GM12865 (cell line): ENCODE results near the gene IZUMO1.

Experiments
- DNase-seq: peaks from one replicate; pipeline ENCODE4 v3.0.0; 2010; ENCODE audit warnings: low read depth
- H3K4me3 ChIP-seq: 2 replicates; pipeline ENCODE4 v1.5.1; 2011; ENCODE audit warnings: mild to moderate bottlenecking, low read depth, low read length, control low read depth
- TF ChIP-seq, protein P1 (sequence below): IDR thresholded peaks from 2 replicates; pipeline ENCODE4 v1.5.1; 2011; ENCODE audit warnings: low read length, control low read depth, low read depth, inconsistent platforms; ENCODE audit not compliant: insufficient read depth; ENCODE audit errors: missing control alignments

The IZUMO1 gene

DNA sequence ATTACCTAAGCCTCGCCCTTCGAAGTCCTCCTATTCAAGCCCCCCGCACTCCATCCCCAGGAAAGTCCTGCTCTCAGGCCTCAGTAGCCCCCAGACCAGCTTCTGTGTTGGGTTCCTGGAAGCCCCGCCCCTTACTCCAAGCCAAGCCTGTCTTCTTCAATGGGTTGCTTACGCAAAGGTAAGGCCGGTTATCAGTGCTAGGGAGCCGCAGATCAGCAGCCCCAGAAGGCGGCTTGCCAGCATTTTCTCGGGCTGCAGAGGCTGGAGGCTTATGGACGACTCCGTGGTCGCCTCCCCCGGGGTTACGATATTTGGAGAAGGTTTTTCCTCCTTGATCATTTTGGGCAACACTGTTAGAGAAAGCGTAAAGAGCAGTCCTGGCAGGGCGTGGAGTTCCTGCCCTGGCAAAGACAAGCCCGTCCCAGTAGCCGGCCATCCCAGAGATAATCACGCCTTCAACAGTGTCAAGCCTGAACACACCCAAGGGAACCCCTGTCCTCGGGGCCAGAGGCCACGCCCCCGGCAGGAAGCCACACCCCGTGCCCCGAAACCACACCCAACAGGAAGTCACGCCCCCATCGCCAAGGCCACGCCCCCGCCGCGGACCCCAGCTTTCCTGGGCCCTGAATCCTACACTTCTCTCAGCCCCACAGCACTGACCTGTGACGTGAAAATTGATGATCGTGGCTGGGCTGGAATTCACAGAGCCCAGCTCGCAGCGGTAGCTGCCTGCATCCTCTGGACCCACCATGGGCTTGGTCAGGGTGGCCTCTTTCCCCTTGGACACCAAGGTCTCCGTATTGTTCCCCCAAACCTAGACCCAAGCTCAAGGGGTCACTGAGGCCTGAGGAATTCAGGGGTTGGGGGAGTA lies 5.3 kb downstream of the IZUMO1 start:
- peak; percentile 38 for DNase-seq
- no peak overlapping the region for H3K4me3 ChIP-seq
- TF ChIP-seq, protein P1, sequence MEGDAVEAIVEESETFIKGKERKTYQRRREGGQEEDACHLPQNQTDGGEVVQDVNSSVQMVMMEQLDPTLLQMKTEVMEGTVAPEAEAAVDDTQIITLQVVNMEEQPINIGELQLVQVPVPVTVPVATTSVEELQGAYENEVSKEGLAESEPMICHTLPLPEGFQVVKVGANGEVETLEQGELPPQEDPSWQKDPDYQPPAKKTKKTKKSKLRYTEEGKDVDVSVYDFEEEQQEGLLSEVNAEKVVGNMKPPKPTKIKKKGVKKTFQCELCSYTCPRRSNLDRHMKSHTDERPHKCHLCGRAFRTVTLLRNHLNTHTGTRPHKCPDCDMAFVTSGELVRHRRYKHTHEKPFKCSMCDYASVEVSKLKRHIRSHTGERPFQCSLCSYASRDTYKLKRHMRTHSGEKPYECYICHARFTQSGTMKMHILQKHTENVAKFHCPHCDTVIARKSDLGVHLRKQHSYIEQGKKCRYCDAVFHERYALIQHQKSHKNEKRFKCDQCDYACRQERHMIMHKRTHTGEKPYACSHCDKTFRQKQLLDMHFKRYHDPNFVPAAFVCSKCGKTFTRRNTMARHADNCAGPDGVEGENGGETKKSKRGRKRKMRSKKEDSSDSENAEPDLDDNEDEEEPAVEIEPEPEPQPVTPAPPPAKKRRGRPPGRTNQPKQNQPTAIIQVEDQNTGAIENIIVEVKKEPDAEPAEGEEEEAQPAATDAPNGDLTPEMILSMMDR, result no peak

DNA sequence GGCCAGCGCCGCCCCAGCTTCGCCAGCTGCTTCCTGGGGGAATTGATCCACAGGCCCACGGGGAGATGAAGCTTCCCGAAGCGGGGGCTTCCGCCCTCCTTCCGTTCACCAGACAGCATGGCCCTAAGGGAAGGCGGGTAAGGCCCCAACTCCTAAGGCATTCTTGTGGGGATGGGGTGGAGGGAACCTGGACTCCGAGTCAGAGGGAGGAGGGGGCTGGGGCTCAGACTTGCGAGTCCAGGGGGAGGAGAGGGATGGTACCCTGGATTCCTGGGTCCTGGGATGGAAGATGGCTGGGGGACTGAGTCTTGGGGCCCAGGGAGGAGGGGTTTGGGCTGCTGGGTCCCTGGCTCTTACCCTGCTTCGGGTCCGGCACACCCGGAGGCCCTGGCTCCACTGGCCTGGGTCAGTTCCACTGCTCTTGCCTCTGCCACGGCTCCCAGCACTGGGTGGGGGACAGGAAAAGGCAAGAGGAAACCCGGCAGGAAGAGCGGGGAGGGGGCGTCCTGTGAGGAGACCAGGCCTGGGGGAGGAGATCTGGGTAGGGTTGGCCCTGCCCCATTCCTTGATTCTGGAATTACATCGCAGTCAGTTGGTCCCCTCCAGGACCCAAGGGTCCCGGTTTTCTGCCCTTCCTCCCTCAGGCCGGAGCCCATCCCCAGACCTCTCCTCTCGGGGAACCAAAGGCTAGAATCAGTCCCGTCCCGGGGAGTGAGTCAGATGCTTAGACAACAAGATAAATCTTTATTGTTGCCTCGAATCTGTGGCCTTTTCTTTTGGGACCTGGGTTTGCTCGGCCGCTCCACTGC lies 6.3 kb downstream of the IZUMO1 start, which contains the start of gene RASIP1:
Gene RASIP1 (minus strand): TSS at position 447 of the 809 bp plus-strand sequence. CDS start 328 bp downstream, at position 119.
- no peak within 1 kb of the TSS; the same call in 1 of the 2 replicates for H3K4me3 ChIP-seq
- DNase-seq, result no peak
- TF ChIP-seq, protein P1, result no peak

DNA sequence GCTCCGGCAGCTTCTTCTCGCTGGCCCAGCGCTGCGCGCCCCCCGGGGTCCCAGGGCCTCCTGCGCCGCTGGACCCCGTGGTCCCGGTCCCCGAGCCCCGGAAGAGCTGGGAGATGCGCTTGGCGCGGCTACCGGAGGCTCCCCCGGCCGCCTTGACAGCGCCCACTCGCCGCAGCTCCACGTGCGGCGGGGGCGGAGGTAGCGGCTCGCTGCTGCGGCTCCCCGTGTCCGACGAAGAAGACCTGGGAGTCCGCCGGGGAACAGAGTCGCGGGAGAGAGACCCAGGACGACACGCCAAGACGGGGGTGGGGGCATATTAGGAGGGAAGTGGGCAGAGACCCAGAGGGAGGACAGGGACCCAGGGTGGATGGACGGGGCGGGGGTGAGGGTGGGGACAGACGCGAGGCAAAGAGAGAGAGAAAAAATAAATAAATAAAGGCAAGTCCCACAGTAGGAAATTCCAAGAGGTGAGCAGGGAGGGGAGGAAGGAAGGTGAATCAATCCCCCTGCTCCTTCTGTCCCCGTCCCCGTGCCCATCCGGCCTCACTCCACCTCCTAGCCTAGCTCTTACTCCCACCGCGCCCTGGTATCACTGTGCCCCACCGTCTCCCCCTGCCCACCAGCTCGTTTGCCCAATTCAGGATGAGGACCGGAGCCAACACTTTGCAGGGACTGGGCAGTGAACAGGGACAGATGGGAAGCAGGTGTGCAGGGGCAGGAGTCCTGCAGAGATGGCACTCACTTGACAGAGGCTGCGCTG lies 7.1 kb downstream of the IZUMO1 start:
- peak overlapping the region; percentile 3; the same call in 1 of the 2 replicates for H3K4me3 ChIP-seq

DNA sequence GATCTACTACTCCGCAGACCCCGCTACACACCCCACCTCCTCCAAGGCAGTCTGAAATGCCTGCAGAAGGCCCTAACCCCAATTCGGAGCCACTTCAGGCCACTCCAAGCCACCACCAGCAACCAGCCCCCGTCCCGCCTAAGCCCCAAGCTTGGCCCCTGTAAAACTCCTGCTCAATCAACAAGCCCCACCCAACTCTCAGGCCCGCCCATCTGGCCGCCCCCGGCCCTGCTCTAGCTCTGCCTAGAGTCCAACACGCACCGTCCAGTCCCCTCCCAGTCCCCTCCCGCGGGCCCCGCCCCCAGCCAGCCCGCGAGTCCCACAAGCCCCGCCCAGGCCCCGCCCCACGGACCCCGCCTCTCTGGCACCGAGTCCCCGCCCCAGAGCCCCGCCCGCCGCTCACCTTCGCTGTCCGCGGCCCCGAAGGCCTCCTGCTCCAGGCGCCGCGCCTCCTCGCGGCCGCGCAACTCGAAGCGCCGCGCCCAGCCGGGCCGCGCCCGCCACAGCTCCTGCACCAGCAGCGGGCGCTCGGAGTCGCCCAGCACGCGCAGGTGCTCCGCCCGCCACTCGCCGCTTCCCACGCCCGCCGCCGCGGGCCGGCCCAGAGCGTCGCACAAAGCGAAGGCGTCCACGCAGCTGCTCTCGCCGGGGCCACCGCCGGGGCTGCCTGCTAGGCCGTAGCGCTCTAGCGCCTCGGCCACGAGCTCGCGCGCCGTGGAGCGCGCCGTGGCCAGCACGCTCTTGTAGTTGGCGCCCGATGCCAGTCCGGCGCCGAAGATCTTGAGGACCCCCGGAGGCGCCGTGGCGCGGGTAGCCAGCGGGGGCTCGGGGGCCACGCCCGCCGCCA lies 7.9 kb downstream of the IZUMO1 start:
- TF ChIP-seq, protein P1, result peak; percentile 36
- peak; percentile 88 for DNase-seq
- peak overlapping the region; percentile 3; the same call in 1 of the 2 replicates for H3K4me3 ChIP-seq

More for the DNA sequence above, 7.1 kb downstream of the IZUMO1 start:
- no peak for DNase-seq
- TF ChIP-seq, protein P1, result no peak

DNA sequence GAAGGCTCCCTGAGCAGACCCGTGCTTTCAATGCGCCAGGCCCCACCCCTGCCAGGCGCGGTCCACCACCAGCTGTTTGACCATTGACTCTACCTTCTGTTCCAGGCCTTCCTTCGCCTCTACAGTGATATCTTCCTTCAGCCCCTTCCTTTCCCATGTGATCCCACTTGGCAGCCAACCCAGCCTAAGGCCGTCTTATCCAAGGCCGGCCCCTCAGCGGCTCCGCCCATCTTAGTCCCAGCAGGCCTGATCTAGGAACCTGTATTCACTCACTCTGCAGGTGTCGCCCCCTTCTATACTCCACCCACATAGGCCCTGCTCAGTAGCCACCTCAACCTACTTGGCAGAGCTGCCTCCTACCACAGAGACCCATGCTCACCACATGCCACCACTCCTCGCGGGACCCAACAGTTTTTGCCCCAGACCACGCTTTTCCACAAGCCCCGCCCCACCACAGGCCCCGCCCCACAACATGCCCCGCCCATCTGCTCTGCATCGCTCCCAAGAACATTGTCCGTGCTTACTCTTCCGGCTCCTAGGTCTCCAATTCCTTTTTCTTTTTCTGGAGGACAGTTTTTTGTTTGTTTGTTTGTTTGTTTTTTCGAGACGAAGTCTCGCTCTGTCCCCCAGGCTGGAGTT lies 9.2 kb downstream of the IZUMO1 start:
- no peak overlapping the region for H3K4me3 ChIP-seq

More for the DNA sequence above, 9.2 kb downstream of the IZUMO1 start:
- TF ChIP-seq, protein P1, result no peak
- DNase-seq, result no peak
